Psoas muscle (tissue), 8 donors: Measurements from ENCODE around the gene DIP2B. TPM values are rescaled to one million over a fixed set of nuclear protein-coding genes. Genes with fewer than 3 reads are reported as not detected.

Experiments used
- ATAC-seq, 4 donors: fragments of 200-7000 bp; cut with Tn5 transposase; one replicate each; pipeline ENCODE4 v1.9.1; 2020; ENCODE audit warnings: moderate library complexity in 3 of 4, mild to moderate bottlenecking in 2 of 4
- DNase-seq, 2 donors: peaks; one replicate each; pipeline ENCODE4 v3.0.0-alpha.2; 2020
- H3K27ac ChIP-seq: fragments of 200-600 bp; one replicate; pipeline ENCODE4 v1.8.0; 2022
- H3K27me3 ChIP-seq, 3 donors: fragments of 200-600 bp in 1 of 3; one replicate each; pipeline versions ENCODE4 v1.6.1 to v1.8.0; 2013 to 2022; ENCODE audit warnings: low read length in 2 of 3, mild to moderate bottlenecking in 2 of 3, moderate library complexity in 1 of 3; ENCODE audit not compliant: insufficient read depth in 3 of 3
- H3K36me3 ChIP-seq, 2 donors: fragments of 200-600 bp in 1 of 2; one replicate each; pipeline versions ENCODE4 v1.6.1 to v1.8.0; 2013 to 2022; ENCODE audit warnings: low read depth in 1 of 2, mild to moderate bottlenecking in 1 of 2, moderate library complexity in 1 of 2; ENCODE audit not compliant: insufficient read depth in 1 of 2
- H3K4me1 ChIP-seq: fragments of 200-600 bp; one replicate; pipeline ENCODE4 v1.8.0; 2022
- H3K4me3 ChIP-seq: fragments of 200-600 bp; one replicate; pipeline ENCODE4 v1.8.0; 2022; ENCODE audit warnings: mild to moderate bottlenecking
- H3K9me3 ChIP-seq: fragments of 200-600 bp; one replicate; pipeline ENCODE4 v1.8.0; 2022
- WGBS, 3 donors: extraction: QIAGEN DNeasy Blood & Tissue Kit; methylation state at CpG; one replicate each; pipeline versions ENCODE4 v1.1.6 to v1.1.7; 2013; 5-methylcytosine and 5-hydroxymethylcytosine counted together
- intact Hi-C, 2 donors: fragments of 100-400 bp; cut with DNase I; formaldehyde crosslinking; loops; one replicate each; pipeline versions ENCODE4 v1.11.0 to v1.14.2; 2022
- polyA plus RNA-seq, 3 donors: library from polyadenylated mRNA; stranded (reverse); fragments of 200-250 nt; gene quantifications; one replicate each; pipeline ENCODE4 v1.2.3, GENCODE V29; 2013
- total RNA-seq, 4 donors: library from RNA; stranded (reverse); fragmentation: NEBNext Ultra II Directional in 2 of 4; extraction: Animal tissue kit (Norgen Biotek cat#: 25700) in 2 of 4; gene quantifications; one replicate each; pipeline versions ENCODE4 v1.2.1 to v1.2.4, GENCODE V29; 2021 to 2023
- TF ChIP-seq, protein P1 (sequence below): fragments of 200-600 bp; IDR thresholded peaks from one replicate; pipeline ENCODE4 v1.8.0; 2022; ENCODE audit warnings: antibody characterized with exemption
- donor health status: healthy with polysubstance abuse.
- donor health status: DM: no; HTN: no; CAD: no; lungs with moderate emphysema.
- donor health status: Bipolar disorder and iron deficiency.
- donor health status: healthy.
- donor health status: DM: yes; HTN: yes; CAD: no.
- donor health status: DM: no; HTN: no; CAD: no.
- donor health status: DM: no; HTN: no; CAD: no.
- donor health status: DM: yes; HTN: yes; CAD: no.

DIP2B gene
- total and polyA plus RNA-seq, 7 donors = 2.2 to 10.7 (median 8.6) TPM

DNA sequence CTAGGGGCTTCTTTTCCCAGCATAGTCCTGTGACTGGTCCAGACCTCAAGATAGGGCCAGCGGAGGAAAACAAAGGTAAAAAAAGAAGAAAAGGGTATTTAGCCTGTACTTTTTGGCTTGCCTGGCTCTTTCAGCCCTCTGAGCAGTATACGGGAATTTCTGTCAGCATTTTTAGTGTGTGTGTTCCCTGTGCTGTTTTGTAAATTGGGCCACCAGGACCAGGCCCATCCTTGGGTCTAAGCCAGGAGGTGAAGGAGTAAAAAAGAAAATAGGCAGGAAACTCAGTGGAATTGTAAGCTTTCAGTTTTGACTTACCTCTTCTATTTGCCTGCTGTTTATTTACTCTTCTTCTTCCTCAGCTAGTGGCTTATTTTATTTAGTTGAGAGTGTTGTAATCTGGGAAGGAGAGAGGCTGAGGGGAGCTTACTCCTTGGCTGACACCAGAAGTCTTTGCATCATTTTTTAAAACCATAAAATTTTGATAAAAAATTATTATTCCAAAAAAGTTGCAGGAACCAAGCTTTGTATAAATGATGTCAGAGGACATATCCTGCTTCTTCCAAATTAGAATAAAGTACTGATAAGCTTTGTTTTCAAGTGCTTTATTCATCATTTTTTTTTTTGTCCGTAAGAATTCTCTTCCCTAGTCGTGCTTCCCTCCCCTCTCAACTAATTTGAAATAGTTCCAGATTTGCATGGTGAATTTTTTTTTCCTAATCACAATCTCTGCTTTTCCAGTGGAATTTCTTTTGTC lies 63.7 kb downstream of the DIP2B start:
- DNase-seq (no peak), ATAC-seq (no peak)
- Histone ChIP-seq H3K4me1 (peaks cover 40% of the 10 kb centered on the region), H3K27me3 (no peaks in the 10 kb centered on the region), H3K4me3 (no peak overlapping the region), H3K36me3 (no peaks in the 10 kb centered on the region), H3K27ac (peak overlapping the region; percentile 11), H3K9me3 (no peaks in the 10 kb centered on the region)
- intact Hi-C loops = loop anchor here in 1 of 2 donors (5.0 kb wide), 1 partner anchor 36 kb away; no protein-coding TSS in a partner anchor
- TF ChIP-seq, protein P1, sequence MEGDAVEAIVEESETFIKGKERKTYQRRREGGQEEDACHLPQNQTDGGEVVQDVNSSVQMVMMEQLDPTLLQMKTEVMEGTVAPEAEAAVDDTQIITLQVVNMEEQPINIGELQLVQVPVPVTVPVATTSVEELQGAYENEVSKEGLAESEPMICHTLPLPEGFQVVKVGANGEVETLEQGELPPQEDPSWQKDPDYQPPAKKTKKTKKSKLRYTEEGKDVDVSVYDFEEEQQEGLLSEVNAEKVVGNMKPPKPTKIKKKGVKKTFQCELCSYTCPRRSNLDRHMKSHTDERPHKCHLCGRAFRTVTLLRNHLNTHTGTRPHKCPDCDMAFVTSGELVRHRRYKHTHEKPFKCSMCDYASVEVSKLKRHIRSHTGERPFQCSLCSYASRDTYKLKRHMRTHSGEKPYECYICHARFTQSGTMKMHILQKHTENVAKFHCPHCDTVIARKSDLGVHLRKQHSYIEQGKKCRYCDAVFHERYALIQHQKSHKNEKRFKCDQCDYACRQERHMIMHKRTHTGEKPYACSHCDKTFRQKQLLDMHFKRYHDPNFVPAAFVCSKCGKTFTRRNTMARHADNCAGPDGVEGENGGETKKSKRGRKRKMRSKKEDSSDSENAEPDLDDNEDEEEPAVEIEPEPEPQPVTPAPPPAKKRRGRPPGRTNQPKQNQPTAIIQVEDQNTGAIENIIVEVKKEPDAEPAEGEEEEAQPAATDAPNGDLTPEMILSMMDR = no peak
- WGBS, 3 donors = 44 to 51% (median 49%) methylated on average over 4 of the region's 4 CpGs

DNA sequence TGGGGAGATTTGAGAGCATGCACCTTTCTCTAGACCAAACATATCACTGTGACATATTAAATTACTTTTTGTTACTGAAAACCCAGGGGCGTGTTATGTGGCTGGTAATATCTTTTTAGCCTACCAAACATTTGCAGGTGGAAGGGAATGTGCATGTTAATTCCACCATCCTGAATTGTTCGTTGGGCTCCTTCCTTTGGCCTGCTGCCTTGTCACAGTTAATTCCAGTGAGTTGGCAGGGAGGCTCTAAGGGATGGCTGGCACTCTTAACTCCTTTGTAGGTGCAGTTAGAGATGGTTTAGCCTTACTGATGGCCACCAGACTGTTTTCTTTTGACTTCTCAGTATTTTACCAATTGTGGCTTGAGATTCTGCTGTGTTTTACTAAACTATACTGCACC lies 64.5 kb downstream of the DIP2B start:
- intact Hi-C loops = loop anchor here in 1 of 2 donors (5.0 kb wide), 1 partner anchor 37 kb away; no protein-coding TSS in a partner anchor
- H3K27ac ChIP-seq = no peak overlapping the region
- ATAC-seq = peak in 2 of 4 donors; percentile 68 to 72

DNA sequence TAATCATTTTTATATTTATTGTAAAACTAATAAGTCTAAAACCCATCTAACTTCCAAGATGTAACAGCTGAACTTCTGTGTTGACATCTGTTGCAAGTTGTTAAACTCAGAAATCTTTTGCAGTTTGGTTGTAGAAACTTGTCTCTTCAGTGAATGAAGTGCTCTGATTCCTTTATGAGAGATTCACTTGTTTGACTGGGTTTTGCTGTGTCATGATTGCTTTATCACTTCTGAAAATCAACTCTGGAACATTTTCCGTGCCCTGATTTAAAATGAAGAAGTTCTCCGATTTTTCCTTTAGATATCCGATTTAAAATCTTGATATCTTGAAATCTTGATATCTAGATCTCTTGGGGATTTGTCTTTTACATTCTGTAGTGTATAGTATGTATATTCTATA lies 65.1 kb downstream of the DIP2B start:
- H3K27ac ChIP-seq = peak overlapping the region; percentile 27
- intact Hi-C loops = loop anchor here in 1 of 2 donors (5.0 kb wide), 2 partner anchors 38 to 63 kb away; no protein-coding TSS in a partner anchor
- H3K4me3 ChIP-seq = no peak overlapping the region
- DNase-seq = no peak
- peaks cover 53% of the 10 kb centered on the region for H3K4me1 ChIP-seq
- no peaks in the 10 kb centered on the region for H3K27me3 ChIP-seq
- 49 to 55% (median 51%) methylated on average over 3 of the region's 3 CpGs for WGBS, 3 donors
- TF ChIP-seq, protein P1 = no peak
- no peak for ATAC-seq
- no peaks in the 10 kb centered on the region for H3K9me3 ChIP-seq
- H3K36me3 ChIP-seq = no peaks in the 10 kb centered on the region

More for the DNA sequence above, 64.5 kb downstream of the DIP2B start:
- Histone ChIP-seq H3K36me3 (no peaks in the 10 kb centered on the region), H3K4me1 (peaks cover 48% of the 10 kb centered on the region), H3K4me3 (no peak overlapping the region), H3K27me3 (no peaks in the 10 kb centered on the region), H3K9me3 (no peaks in the 10 kb centered on the region)
- 13 to 24% (median 22%) methylated on average over 2 of the region's 2 CpGs for WGBS, 3 donors
- TF ChIP-seq, protein P1 = no peak
- no peak for DNase-seq

DNA sequence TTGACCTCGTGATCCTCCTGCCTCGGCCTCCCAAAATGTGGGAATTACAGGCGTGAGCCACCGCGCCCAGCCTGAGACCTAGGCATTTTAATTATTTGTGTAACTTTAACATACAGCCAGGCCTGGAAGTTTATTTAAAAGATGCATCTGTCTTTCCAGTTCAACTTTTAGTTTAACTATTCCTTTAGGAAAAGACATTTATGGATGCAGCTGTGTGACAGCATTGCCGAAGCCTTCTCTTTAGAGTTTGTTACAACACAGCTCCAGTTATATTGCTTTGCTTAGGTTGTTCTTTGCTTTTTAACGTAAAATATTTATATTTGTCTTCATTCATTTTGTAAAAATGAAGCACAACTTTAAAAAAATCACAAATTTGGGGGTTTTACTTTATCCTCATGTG lies 67.0 kb downstream of the DIP2B start:
- ATAC-seq = no peak
- Histone ChIP-seq H3K27me3 (no peaks in the 10 kb centered on the region), H3K9me3 (no peaks in the 10 kb centered on the region), H3K4me1 (peaks cover 63% of the 10 kb centered on the region), H3K4me3 (no peak overlapping the region), H3K27ac (no peak overlapping the region), H3K36me3 (no peaks in the 10 kb centered on the region)
- TF ChIP-seq, protein P1 = no peak
- no peak for DNase-seq
- intact Hi-C loops = loop anchor here in 1 of 2 donors (5.0 kb wide), 1 partner anchor 64 kb away; no protein-coding TSS in a partner anchor
- 81 to 84% (median 81%) methylated on average over 7 of the region's 7 CpGs for WGBS, 3 donors
